ENCODE results near the gene NUDT14.

The NUDT14 gene

DNA sequence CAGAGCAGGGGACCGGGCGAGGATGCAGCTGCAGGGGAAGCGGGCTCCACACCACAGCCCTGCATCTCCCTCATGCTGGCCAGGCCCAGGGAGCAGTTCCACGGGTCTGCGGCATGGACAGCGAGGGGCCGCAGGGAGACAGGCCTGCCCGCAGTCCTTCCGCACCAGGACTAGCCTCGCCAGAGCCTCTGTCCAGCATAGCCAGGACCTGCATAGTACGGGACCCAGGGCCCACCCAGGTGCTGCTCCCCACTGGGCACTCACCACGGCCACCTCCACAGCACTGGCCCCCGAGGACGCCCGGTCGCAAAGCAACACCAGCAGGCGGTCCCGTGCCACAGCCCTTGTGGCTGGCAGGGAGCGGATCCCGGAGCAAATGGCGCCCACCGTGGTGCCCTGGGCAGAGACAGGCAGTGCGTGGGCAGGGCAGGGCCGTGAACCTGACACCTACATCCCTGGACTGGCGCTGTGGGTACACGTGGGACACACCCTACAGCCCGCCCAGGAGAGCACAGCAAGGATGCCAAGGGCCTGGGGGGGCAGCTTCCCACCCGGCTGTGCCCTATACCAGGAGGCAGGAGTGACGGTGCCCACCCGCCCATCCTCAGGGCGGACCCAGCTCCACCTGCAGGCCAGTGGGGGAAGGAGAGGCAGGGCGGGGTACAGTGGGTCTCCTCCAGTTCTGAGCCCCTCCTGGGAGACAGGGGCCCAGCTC lies 36.3 kb downstream of the NUDT14 start:
- DNase-seq, result no peak

GRCh38 chr14:105144026-105144665 lies 37.0 kb downstream of the NUDT14 start:
- DNase-seq, result no peak

DNA sequence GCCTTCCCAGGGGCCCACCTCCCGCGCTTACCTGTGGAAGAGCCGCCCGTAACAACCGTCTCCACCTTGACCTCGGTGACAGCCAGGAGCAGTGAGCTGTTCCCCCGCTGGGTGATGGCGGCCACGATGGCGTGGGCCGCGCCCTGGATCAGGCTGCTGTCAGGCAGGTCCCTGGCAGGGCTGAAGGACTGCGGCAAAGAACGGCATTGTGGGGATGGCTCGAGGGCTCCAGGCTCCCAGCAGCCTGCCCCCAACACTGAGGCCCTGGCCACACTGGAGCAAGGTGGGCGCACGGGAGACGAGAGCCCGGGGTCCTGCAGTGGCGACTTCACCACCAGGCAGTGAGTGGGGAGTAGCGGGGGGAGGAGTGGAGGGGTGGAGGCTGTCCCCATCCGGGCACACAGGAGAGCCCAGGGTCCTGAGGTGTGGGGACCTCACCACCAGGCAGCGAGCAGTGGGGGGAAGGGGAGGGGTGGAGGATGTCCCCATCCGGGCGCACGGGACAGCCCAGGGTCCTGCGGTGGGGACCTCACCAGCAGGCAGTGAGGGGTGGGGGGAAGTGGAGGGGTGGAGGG lies 37.6 kb downstream of the NUDT14 start:
- DNase-seq, result no peak

- DNase-seq, result no peak
Measured at GRCh38 chr14:105142651-105143450, 38.3 kb downstream of the NUDT14 start.

GRCh38 chr14:105141486-105142281 lies 39.4 kb downstream of the NUDT14 start:
- DNase-seq, result no peak

DNA sequence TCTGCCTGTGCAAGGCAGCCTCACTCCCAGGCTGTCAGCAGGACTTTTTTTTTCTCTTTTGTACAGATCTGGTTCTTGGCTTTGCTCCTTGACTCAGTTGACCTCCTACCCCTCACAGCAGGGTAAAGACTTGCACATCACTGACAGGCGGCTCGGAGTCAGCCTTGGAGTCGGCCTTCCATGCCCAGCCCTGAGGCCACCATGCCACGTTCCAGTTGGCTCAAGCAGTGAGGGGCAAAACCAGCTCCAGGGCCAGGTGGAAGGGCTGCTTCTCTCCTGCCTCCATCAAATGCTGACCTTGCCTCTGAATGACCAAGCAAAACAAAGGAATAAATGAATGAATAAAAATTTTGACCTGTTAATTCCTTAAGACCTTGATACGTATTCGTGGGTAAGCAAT lies 40.1 kb downstream of the NUDT14 start:
- no peak for DNase-seq

- no peak for DNase-seq
Measured at GRCh38 chr14:105140581-105140980, 40.5 kb downstream of the NUDT14 start.

DNA sequence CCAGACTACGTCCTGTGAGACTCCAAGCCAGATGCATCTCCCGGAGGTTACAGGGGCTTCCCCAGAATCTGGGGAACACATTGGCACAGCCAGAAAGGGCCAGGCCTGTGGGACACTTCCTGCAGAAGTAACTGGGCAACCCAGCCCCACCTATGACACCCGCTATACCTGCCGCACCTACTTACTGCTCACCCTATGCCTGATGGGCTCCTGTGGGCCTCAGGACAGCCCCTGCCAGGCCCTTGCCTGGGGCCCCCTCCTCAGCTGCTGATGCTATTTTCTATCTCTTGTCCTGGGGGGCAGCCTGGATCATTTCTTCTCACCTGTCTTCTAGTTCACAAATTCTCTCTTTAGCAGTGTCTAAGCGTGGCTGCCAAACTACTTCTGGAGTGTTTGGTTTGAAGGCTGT lies 41.3 kb downstream of the NUDT14 start:
- no peak for DNase-seq

GRCh38 chr14:105139212-105139825 lies 41.8 kb downstream of the NUDT14 start:
- DNase-seq, result no peak

DNA sequence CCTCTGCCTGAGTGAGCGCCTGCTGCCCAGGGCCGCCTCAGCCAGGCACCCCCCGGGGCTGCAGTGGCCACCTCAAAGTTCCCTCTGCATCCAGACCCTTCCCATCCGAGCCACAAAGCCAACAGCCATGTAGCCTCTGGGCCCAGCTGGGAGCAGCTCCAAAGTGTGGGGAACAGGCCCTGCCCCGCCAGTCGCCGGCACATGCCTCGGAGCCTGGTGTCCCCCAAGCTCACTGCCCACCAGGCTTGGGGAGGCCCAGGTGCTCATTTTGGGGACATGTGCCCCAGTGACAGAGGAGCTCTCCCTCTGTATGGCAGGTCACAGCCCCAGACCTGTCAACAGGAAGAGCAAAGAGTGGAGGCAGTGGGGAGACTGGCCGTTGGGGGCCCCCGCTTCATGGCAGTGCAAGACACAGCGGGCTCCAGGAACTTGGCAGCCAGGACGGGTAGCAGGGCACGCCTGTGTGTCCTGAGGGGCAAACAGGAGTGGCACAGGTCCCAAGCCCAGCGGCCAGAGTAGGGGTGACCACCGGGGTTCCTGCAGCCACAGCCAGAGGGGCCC lies 42.5 kb downstream of the NUDT14 start:
- DNase-seq, result no peak

DNA sequence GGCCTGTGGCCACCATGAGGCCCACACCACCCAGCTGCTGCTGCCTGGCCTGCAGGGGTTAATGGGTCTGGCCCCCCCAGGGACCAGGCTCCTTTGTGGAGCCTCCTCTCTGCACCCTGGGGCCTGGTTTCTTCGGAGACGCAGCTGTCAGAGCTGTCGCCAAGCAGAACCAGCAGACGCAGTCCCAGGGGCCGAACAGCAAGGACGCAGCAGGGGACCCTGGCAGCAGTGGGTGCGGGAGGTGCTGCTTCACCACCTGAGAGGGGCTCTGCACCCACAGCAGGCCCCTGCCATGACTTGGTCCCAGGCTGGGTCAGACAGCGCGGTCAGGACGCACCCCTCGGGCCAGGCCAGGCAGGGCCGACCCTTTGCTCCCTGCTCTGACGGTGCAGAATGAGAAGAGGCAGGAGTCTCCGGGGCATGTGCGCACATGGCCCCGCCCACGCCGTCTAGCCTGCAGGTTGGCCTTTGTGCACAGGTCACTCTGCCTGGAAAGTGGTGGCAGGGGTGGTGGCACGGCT lies 43.0 kb downstream of the NUDT14 start:
- no peak for DNase-seq

GRCh38 chr14:105137481-105138020 lies 43.6 kb downstream of the NUDT14 start:
- no peak for DNase-seq

GRCh38 chr14:105136401-105137322 lies 44.5 kb downstream of the NUDT14 start:
- DNase-seq, result no peak

GRCh38 chr14:105135700-105136395 lies 45.3 kb downstream of the NUDT14 start:
- no peak for DNase-seq

DNA sequence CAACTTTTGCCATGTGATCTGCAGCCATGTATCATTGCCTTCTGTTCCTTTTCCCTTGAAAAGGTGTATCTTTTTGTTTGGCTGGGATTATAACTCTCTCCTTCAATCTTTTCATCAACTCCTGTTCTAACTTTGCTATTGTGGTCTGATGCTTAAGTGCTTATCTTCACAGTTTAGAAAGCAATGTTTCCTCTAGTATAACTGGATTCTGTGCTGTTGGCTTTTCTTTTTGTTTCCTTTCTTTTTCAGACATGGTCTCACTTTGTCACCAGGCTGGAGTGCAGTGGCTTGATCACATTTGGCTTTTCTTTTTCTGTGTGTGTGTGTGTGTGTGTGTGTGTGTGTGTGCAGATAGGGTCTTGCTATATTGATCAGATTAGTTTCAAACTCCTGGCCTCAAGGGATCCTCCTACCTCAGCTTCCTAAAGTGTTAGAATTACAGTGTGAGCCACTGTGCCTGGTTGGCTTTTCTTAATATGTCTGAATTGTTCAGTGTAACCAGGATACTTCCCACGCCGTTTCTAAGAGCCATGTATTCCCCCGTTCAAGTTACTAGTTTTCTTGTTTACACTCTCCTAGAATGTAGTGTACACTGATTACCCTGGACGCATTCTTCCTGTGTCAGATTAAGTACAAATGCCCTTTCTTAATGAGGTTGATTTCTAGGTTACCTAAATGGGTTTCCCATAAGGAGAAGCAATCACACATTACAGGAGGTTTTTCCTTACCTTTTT lies 48.0 kb downstream of the NUDT14 start:
- DNase-seq, result no peak

DNA sequence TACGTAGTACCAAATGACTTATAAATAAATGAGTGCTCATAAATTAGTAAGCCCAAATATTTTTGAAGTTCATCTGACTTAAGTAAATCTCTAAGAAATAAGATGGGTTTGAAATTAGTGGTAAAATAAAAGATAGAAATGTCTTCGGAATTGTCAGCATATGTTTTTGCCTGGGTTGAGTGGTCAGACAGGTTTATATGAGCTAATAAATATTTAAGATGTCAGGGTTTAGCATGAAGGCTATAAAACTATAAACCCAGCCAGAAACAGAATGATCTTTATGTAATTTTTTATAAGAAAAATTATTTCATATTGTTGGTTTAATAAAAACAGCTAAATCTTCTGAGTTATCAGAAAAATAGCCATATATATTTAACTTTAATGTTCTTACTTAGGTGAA lies 49.9 kb downstream of the NUDT14 start:
- DNase-seq, result no peak

DNA sequence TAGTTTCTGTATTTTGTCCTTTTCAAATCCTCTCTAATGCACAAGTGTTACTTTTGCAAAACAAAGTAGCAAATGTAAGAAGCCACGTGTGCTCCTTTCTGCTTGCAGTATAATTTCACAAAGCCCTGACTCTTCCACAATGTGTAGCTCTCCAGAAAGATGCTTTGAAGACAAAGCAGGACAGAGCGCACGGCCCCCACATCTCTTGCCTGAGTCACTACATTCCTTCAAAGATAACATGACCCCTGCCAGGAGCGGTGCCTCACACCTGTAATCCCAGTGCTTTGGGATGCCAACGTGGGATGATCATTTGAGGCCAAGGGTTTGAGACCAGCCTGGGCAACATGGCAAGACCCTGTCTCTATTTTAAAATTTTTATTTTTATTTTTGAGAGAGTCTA lies 53.1 kb downstream of the NUDT14 start:
- DNase-seq, result no peak

DNA sequence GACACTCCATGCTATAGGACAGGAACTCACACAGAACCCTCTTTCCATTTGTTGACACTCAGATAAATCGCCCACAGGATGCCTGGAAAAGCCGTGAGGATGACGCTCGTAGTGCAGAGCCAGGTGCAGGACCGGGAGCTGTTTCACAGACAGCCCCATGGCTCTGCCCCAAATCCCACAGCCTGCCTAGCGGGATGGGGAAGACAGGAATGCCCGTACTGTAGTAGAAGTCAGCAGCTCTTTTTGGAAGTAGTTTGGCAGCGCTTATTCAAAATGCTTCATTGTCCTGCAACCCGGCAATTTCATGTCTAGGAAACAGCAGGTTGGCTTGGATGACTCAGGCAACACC lies 54.2 kb downstream of the NUDT14 start:
- no peak for DNase-seq
